GM13977 (cell line): ENCODE data around the gene CEACAM3.
"Not testable (repeated sequence)": the region's sequence is repeated elsewhere in the genome, so short reads cannot be mapped to it uniquely, and the experiment has no call there.

Experiments
- DNase-seq: peaks from one replicate; pipeline ENCODE4 v3.0.0; 2012; ENCODE audit warnings: low spot score
- CTCF ChIP-seq: IDR thresholded peaks from 2 replicates; pipeline ENCODE4 v1.5.1; 2012; ENCODE audit warnings: mild to moderate bottlenecking, control low read depth; ENCODE audit not compliant: insufficient read depth; ENCODE audit errors: extremely low read depth, missing control alignments
- in situ Hi-C: fragments of 300-500 bp; cut with MboI; formaldehyde crosslinking; loops from one replicate; pipeline ENCODE4 v1.12.0; 2022; ENCODE audit warnings: low sequenced_read_pairs, low pct_unique_long_range_greater_than_20kb, mixed read lengths, inconsistent platforms; ENCODE audit not compliant: unreplicated experiment

CEACAM3 gene

GRCh38 chr19:41755328-41755913 lies 41.0 kb upstream of the CEACAM3 start, which contains the start of gene CEACAM6:
Gene CEACAM6, plus strand, starts transcription at chr19:41755530. Its CDS starts 109 bp downstream, at chr19:41755639.
- no peak for TF ChIP-seq CTCF
- no peak for DNase-seq
- in situ Hi-C loops = no loop called here

DNA sequence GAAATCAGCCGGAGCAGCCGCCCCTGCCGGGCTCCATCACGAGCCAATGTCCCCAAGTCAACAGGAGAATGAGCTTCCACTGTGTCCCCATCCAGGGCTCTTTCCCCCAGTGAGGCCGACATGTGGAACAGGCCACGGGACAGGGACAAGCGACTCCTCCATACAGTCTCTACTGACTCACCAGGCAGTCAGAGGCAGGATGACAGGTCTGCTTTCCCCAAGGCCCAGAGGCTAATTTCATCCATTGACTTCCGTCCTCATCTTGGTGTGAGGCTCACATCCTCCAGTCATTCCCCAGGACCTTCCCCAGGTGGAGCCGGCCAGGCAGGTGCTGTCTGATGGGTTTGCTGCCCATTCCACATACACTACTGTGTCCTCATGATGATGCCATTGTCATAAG lies 37.5 kb upstream of the CEACAM3 start:
- DNase-seq = no peak
- in situ Hi-C loops = no loop called here
- TF ChIP-seq CTCF = no peak

DNA sequence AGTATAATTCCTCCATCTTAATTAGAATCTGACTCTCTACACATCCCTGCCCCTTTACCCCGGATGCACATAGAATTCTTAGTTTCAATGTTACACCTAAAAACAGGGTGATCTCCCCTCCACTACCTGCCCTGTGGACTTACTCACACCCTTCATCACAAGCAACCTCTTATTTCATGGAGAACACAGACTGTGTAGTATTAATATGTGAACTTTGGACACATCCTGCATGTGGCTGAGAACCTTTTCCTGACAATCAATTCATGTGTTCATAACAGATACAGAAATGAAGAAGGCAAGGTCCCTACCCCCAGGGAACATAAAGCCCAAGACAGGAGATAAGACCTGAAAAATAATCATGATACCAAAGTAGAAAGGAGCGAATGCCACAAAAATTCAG lies 29.3 kb upstream of the CEACAM3 start:
- in situ Hi-C loops = no loop called here
- TF ChIP-seq CTCF = no peak
- DNase-seq = no peak

- in situ Hi-C loops, DNase-seq: not testable (repeated sequence)
Measured at GRCh38 chr19:41768105-41768504, 28.3 kb upstream of the CEACAM3 start.

- TF ChIP-seq CTCF = no peak
- DNase-seq = no peak
- in situ Hi-C loops = no loop called here
Measured at GRCh38 chr19:41769608-41770007, 26.8 kb upstream of the CEACAM3 start.

- in situ Hi-C loops = no loop called here
- DNase-seq = no peak
- TF ChIP-seq CTCF = no peak
Measured at GRCh38 chr19:41771410-41771809, 25.0 kb upstream of the CEACAM3 start.

- no peak for TF ChIP-seq CTCF
- in situ Hi-C loops = no loop called here
- DNase-seq = no peak
Measured at GRCh38 chr19:41774515-41774980, 21.8 kb upstream of the CEACAM3 start.
